HG03439 (cell line): ENCODE data around the gene HGF.

Source experiments
- ATAC-seq: cut with Tn5 transposase; IDR thresholded peaks from one replicate; pipeline ENCODE4 v1.9.1; 2021; ENCODE audit warnings: mild to moderate bottlenecking, moderate library complexity; ENCODE audit not compliant: unreplicated experiment

HGF gene

GRCh38 chr7:81687062-81687461 lies 82.8 kb downstream of the HGF start:
- no peak for ATAC-seq

- no peak for ATAC-seq
Observed at GRCh38 chr7:81685270-81685868, 84.5 kb downstream of the HGF start.

GRCh38 chr7:81684514-81685269 lies 85.2 kb downstream of the HGF start:
- peak; percentile 98 for ATAC-seq

GRCh38 chr7:81684033-81684432 lies 85.8 kb downstream of the HGF start:
- ATAC-seq, result no peak

DNA sequence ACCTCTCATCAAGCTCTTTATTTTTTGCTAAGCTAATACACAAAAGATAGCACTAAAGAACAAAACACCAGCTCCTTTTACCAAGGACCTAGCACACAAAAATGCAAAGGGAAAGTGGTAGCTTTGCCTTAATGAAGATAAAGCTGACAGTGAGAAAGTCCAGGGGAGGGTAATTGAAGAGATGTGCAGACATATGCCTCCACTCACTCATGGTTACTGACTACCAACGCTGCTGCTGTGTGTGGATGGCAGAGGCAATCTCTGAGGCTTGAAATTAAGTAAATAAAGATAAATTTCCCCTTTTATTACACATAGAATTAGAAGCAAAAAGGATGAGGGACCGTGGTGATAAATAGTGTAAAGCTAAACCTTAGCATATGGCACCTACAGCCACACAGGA lies 87.0 kb downstream of the HGF start:
- no peak for ATAC-seq

DNA sequence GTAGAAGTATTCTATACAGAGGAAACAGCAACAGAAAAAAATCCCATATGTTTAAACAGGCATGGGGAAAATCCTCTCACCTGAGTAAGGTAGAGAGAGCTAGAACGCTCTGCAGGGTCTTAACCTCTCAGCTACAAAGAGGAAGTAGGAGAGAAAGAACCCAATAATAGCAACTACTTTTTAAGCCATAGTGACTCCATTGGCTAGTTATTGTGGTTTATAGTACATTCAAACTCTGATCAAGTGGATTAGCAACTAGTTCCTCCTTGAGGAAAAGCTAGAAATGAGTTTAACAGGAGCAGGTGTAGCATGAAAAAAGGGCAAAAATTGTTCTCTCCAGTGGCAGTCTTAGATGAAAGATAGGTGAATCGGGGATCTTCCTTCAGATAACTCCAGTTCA lies 89.7 kb downstream of the HGF start:
- ATAC-seq, result no peak

GRCh38 chr7:81676813-81677212 lies 93.0 kb downstream of the HGF start:
- ATAC-seq, result no peak

GRCh38 chr7:81676105-81676811 lies 93.6 kb downstream of the HGF start:
- no peak for ATAC-seq

- ATAC-seq, result no peak
Observed at GRCh38 chr7:81674431-81674830, 95.4 kb downstream of the HGF start.

DNA sequence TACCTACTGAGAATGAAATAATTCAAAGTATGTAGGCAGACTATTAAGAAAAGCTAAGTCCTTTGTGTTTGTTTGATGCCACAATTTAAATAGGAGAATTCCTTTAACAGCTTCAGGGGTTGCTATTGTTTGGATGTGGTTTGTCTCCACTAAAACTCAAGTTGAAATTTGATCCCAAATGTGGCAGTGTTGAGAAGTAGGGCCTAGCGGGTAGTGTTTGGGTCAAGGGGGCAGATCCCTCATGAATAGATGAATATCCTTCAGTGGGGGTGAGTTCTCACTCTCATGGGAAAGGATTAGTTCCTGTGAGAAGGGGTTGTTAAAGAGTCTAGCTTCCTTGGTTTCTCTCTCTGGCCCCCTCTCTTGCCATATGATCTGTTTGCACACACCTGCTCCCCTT lies 97.0 kb downstream of the HGF start:
- no peak for ATAC-seq

GRCh38 chr7:81669476-81670105 lies 100.3 kb downstream of the HGF start:
- no peak for ATAC-seq

DNA sequence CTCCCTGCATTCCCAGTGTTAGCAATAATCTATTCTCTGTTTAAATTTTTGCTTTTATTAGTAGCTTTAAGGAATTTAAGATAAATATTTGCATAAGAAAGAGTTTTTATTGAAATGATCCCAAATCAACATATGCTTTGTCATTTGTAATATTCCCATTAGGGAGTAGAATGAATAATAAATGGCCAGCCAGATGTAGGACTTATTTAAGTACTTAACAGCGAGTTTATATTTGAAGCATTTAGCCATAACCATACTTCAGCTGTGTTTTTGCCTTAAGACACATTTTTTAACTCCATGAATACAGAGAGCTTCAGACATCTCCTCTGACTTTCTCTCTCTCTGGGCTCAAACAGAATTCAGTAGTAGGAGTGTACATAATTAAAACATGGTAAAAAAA lies 103.6 kb downstream of the HGF start:
- no peak for ATAC-seq

DNA sequence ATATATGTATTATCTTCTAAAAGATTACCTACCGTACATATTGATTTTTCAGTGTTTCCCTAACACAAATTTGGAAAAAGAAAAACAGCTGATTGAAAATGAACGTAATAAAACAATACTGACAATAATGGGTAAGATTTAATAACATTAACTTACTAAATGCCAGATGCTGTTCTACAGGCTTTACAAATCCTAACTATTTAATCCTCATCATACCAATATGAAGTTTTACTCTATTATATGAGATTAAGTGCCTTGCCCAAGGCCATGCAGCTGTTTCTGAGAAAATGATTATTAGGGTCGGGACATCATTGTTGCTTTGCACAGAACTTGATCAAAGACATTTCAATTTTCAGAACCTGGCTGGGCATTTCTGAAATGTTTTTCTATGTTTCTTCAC lies 104.6 kb downstream of the HGF start:
- ATAC-seq, result no peak

GRCh38 chr7:81664304-81664703 lies 105.5 kb downstream of the HGF start:
- ATAC-seq, result no peak

DNA sequence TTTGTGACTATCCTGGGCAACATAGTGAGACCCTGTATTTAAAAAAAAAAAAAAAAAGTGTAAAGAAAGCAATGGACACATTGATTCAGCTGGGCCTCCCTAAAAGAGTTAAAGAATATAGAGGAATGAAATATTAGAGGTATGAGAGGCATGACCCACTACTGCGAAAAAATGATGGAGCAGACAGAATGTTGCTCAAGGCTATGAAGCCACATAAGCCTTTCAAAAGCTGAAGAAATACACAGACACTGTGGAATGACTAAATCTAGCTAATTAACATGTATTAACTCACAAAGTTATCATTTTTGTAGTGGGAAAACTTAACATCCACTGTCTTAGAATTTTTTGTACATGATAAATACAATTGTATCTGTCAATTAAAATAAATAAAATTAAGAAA lies 107.3 kb downstream of the HGF start:
- ATAC-seq, result no peak

DNA sequence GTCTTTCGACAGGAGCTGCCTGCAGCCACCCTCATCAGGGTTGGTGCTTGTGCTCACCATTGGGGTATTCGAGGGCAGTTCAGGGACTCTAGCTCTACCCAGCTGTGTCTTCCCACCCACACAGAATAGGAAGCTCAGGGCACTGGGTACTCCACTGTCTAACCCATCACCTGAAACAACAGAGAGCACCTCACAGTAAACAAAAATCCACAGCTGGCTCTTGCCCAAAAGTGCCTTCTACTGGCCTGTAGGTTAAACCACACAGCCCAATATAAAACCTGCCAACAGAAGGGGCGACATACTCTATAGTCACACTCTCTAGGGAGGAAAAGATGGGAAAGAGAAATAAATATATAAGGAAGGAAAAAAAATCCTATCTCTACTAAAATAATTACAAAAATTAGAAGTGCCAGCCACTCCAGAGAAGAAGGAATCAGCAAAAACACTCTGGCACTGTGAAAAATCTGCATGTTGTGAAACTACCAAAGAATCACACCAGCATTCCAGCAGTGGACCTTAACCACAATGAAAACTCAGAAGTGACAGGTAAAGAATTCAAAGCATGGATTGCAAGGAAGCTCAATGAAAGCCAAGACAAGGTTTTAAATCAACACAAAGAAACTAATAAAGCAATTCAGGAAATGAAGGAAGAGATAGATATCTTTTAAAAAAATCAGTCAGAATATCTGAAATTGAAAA lies 110.0 kb downstream of the HGF start:
- no peak for ATAC-seq

- no peak for ATAC-seq
Observed at GRCh38 chr7:81657551-81657950, 112.3 kb downstream of the HGF start.

DNA sequence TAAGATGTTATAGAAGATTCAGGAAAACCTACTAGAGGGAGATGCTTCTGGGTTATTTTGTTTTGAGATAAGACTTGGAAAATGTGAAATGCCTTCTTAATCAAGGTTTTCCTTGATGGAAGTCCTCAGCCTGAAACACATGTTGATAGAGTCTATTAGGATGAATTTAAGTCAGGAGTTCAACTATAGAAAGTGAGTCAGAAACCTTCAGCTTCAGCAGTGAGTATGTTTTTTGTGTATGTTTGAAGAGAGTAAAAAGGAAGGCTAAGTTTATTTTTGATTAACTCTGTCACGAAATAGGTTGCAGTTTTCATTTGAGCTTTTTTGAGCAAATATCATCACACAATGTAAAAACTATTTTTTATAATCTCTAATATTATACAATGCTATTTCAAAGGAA lies 114.6 kb downstream of the HGF start:
- no peak for ATAC-seq

DNA sequence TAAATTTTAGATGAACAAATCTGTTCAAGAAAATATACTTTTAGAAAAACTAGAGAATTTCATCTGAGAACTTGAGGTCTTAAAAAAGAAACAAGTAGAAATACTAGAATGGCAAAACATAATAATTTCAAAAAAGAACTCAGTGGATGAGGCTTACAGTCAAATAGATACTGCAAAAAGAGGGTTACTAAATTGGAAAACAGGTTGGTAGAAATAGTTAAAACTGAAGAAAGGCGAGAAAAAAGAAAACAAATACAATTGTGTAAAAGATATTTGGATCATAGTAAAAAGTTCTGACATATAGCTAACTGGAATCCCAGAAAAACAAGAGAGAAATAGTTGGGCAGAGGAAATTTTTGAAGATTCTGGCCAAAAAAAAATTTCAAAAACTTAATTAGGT lies 117.6 kb downstream of the HGF start:
- no peak for ATAC-seq
